Thyroid gland (tissue), 4 donors: ENCODE results near the gene SLC25A21. TPM values are rescaled to one million over a fixed set of nuclear protein-coding genes. Genes with fewer than 3 reads are reported as not detected.
"Not testable (repeated sequence)": the region's sequence is repeated elsewhere in the genome, so short reads cannot be mapped to it uniquely, and the experiment has no call there.

Source experiments
- DNase-seq, 2 donors: peaks; one replicate each; pipeline ENCODE4 v3.0.0-alpha.2; 2019
- H3K27ac ChIP-seq, 3 donors: fragments of 200-600 bp; sonication (generic); 1 replicate in 2 of 3; 2 replicates in 1 of 3; pipeline ENCODE4 v1.5.1; 2016 to 2019; ENCODE audit warnings: mild to moderate bottlenecking in 1 of 3, moderate library complexity in 1 of 3
- H3K27me3 ChIP-seq: fragments of 200-600 bp; sonication (generic); one replicate; pipeline ENCODE4 v1.5.1; 2019
- H3K36me3 ChIP-seq, 2 donors: fragments of 200-600 bp; sonication (generic); one replicate each; pipeline ENCODE4 v1.5.1; 2016 to 2019
- H3K4me1 ChIP-seq, 2 donors: fragments of 200-600 bp; sonication (generic); one replicate each; pipeline ENCODE4 v1.5.1; 2017 to 2019
- H3K4me3 ChIP-seq, 3 donors: fragments of 200-600 bp; sonication (generic); replicated peaks in 1 of 3; 1 replicate in 2 of 3; 2 replicates in 1 of 3; pipeline ENCODE4 v1.5.1; 2016; ENCODE audit warnings: mild to moderate bottlenecking in 1 of 3
- H3K9me3 ChIP-seq: fragments of 200-600 bp; sonication (generic); one replicate; pipeline ENCODE4 v1.5.1; 2017
- POLR2A ChIP-seq, 2 donors: fragments of 450-650 bp; IDR thresholded peaks; one replicate each; pipeline ENCODE4 v1.6.1; 2017; ENCODE audit warnings: antibody characterized with exemption in 2 of 2, mild to moderate bottlenecking in 2 of 2, moderate library complexity in 1 of 2
- WGBS, 2 donors: methylation state at CpG; one replicate each; pipeline ENCODE4 v1.1.5; 2017; 5-methylcytosine and 5-hydroxymethylcytosine counted together
- intact Hi-C: fragments of 100-400 bp; cut with DNase I; formaldehyde crosslinking; loops from one replicate; pipeline ENCODE4 v1.15.1; 2023
- total RNA-seq, 4 donors: library from RNA; depleted of rRNA; stranded (reverse); fragments of >200 nt; gene quantifications; one replicate each; pipeline ENCODE4 v1.2.3, GENCODE V29; 2016
- TF ChIP-seq, protein P1 (sequence below), 6 experiments: fragments of 200-600 bp in 3 of 6; fragments of 450-650 bp in 3 of 6; sonication (generic) in 3 of 6; IDR thresholded peaks; one replicate each; pipeline ENCODE4 v1.5.1; 2016 to 2019; ENCODE audit warnings: antibody characterized with exemption in 6 of 6, mild to moderate bottlenecking in 2 of 6, inconsistent platforms in 1 of 6, moderate library complexity in 1 of 6

The SLC25A21 gene
- total RNA-seq, 4 donors from 2014 or later = 0.29 to 1.4 (median 0.60) TPM

DNA sequence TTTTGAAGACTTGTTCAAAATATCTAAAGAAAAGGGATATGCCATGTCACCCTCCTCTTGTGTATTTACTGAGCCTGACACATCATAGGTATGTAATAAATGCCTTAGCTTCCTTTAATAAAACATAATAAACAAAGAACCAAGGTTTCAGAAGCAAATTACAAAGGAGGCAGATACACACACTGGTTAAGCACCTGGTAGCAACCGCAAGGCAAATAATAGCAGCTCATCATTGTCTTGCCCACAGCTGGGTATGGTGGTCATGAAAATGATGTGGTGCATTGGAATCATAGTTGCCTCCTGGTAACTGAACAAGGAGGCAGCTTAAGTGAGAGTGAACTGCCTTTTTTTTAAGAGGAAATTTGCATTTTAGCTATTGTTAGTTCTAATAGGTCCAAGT is 471.8 kb downstream of the SLC25A21 start:
- H3K9me3 ChIP-seq = no peaks in the 10 kb centered on the region
- H3K27me3 ChIP-seq = no peaks in the 10 kb centered on the region
- 92% methylated on average over 1 of the region's 1 CpG for WGBS, 2 donors
- no peaks in the 10 kb centered on the region for H3K36me3 ChIP-seq
- no peak overlapping the region for H3K4me3 ChIP-seq
- no peak overlapping the region for H3K27ac ChIP-seq
- no peaks in the 10 kb centered on the region for H3K4me1 ChIP-seq
- DNase-seq = no peak
- intact Hi-C loops = no loop called here
- TF ChIP-seq POLR2A (IDR thresholded peaks at IDR 0.05) = no peak
- TF ChIP-seq, protein P1, sequence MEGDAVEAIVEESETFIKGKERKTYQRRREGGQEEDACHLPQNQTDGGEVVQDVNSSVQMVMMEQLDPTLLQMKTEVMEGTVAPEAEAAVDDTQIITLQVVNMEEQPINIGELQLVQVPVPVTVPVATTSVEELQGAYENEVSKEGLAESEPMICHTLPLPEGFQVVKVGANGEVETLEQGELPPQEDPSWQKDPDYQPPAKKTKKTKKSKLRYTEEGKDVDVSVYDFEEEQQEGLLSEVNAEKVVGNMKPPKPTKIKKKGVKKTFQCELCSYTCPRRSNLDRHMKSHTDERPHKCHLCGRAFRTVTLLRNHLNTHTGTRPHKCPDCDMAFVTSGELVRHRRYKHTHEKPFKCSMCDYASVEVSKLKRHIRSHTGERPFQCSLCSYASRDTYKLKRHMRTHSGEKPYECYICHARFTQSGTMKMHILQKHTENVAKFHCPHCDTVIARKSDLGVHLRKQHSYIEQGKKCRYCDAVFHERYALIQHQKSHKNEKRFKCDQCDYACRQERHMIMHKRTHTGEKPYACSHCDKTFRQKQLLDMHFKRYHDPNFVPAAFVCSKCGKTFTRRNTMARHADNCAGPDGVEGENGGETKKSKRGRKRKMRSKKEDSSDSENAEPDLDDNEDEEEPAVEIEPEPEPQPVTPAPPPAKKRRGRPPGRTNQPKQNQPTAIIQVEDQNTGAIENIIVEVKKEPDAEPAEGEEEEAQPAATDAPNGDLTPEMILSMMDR (IDR thresholded peaks at IDR 0.05) = no peak

- H3K9me3 ChIP-seq, DNase-seq, H3K4me3 ChIP-seq, H3K36me3 ChIP-seq, H3K4me1 ChIP-seq, intact Hi-C loops, H3K27me3 ChIP-seq, H3K27ac ChIP-seq: not testable (repeated sequence)
- 56 to 77% methylated on average over 5 to 7 of the region's 7 CpGs for WGBS, 2 donors
Observed at GRCh38 chr14:36699420-36699819, 473.0 kb downstream of the SLC25A21 start.

DNA sequence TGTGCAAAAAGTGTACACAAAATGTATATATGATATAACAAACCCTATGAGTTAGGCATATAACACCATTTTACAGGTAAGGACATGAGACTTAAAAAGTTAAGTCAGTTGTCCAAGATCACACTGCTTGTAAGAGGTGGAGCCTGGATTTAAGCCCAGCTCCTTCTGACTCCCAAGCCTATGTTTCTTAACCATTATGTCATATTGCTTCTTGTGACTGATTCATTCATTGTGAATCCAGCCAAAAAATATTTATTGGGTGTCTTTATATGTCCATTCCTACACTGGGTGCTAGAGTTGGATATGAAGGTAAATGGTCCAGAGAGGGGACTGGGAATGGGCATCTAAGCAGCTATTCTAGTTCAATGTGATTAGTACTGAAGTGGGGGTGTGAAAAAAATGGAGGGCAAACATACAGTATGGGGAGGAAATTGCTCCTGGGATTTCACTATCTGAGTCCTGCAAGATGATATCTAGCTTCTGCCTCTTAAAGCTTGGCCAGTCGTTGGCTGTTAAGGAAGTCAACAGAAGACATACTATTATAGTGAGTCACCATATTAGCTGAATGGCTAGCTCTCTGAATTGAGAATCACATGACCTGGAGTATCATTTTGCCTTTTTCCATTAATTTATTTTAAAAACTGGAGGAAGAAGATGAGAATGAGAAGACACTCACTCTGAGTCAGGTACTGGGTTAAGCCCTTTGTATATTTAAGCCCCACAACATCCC is 481.9 kb downstream of the SLC25A21 start:
- TF ChIP-seq, protein P1 (IDR thresholded peaks at IDR 0.05) = no peak
- no peak for TF ChIP-seq POLR2A (IDR thresholded peaks at IDR 0.05)
- Histone ChIP-seq H3K27ac (no peak overlapping the region), H3K4me3 (no peak overlapping the region), H3K9me3 (no peaks in the 10 kb centered on the region), H3K36me3 (no peaks in the 10 kb centered on the region), H3K4me1 (no peaks in the 10 kb centered on the region), H3K27me3 (no peaks in the 10 kb centered on the region)
- WGBS, 2 donors = 64% methylated on average over 1 of the region's 1 CpG
- intact Hi-C loops = no loop called here
- DNase-seq = no peak

GRCh38 chr14:36684946-36685345 is 487.5 kb downstream of the SLC25A21 start:
- Histone ChIP-seq H3K4me3 (no peak overlapping the region), H3K9me3 (no peaks in the 10 kb centered on the region), H3K27ac (no peak overlapping the region), H3K27me3 (no peaks in the 10 kb centered on the region), H3K4me1 (no peaks in the 10 kb centered on the region), H3K36me3 (no peaks in the 10 kb centered on the region)
- no peak for DNase-seq
- WGBS, 2 donors = 89 to 95% methylated on average over 3 of the region's 3 CpGs
- intact Hi-C loops = no loop called here
- TF ChIP-seq, protein P1 (IDR thresholded peaks at IDR 0.05) = no peak
- no peak for TF ChIP-seq POLR2A (IDR thresholded peaks at IDR 0.05)

DNA sequence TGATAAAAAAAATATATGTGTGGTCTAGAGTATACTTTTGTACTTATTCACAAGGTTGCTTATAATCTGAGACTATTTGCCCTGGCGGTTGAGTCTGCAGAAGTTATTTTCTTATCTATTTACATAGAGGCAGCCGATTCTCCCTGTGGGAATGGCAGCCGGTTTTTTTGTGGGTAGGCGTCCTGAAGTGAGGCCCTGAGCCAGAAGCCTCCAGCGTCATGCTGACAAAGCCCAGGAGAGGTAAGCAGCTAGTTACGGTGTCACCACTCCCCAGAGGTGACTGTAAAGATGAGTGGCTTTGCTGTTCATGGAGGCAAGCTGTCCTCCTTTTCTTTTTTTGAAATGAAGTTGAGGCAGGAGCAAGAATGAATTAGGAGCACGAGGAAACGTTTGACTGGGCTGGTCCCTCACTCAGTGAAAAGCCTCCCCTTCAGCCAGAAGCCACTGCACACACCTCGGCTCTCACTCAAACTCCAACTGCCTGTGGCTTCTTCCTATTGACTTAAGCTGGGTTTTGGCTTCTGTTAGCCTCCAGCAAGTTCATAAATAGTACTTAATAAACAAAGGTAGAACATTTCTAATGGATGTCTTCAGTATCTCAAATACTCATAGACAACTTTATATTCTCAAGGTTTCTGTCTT is 489.2 kb downstream of the SLC25A21 start:
- no peak for TF ChIP-seq POLR2A (IDR thresholded peaks at IDR 0.05)
- TF ChIP-seq, protein P1 (IDR thresholded peaks at IDR 0.05) = no peak
- no peak overlapping the region for H3K27ac ChIP-seq

More for the DNA sequence above, 489.2 kb downstream of the SLC25A21 start:
- no peak for DNase-seq
- H3K9me3 ChIP-seq = no peaks in the 10 kb centered on the region
- intact Hi-C loops = no loop called here
- no peaks in the 10 kb centered on the region for H3K36me3 ChIP-seq
- no peaks in the 10 kb centered on the region for H3K4me1 ChIP-seq
- WGBS, 2 donors = 68% methylated on average over 9 of the region's 9 CpGs
- H3K27me3 ChIP-seq = no peaks in the 10 kb centered on the region
- H3K4me3 ChIP-seq = no peak overlapping the region
